Sigmoid colon (tissue), 7 donors: ENCODE results near the gene MUC6. TPM values are rescaled to one million over a fixed set of nuclear protein-coding genes. Genes with fewer than 3 reads are reported as not detected.

ENCODE experiments used
- DNase-seq: peaks from one replicate; pipeline ENCODE4 v3.0.0-alpha.2; 2019
- H3K27ac ChIP-seq, 4 donors: fragments of 200-600 bp; sonication (generic); one replicate each; pipeline ENCODE4 v1.5.1; 2016 to 2019; ENCODE audit warnings: mild to moderate bottlenecking in 1 of 4
- H3K27me3 ChIP-seq, 3 donors: fragments of 200-600 bp; sonication (generic); one replicate each; pipeline ENCODE4 v1.5.1; 2019; ENCODE audit warnings: mild to moderate bottlenecking in 1 of 3
- H3K36me3 ChIP-seq, 4 donors: fragments of 200-600 bp; sonication (generic); one replicate each; pipeline ENCODE4 v1.5.1; 2016 to 2019
- H3K4me1 ChIP-seq, 4 donors: fragments of 200-600 bp; sonication (generic); one replicate each; pipeline ENCODE4 v1.5.1; 2017 to 2019
- H3K4me3 ChIP-seq, 4 donors: fragments of 200-600 bp; sonication (generic); one replicate each; pipeline ENCODE4 v1.5.1; 2017 to 2019; ENCODE audit warnings: mild to moderate bottlenecking in 2 of 4, moderate library complexity in 1 of 4
- H3K9me3 ChIP-seq, 4 donors: fragments of 200-600 bp in 3 of 4; sonication (generic) in 3 of 4; one replicate each; pipeline versions ENCODE4 v1.5.1 to v1.6.1; 2013 to 2019
- CTCF ChIP-seq, 4 experiments: fragments of 450-650 bp in 3 of 4; fragments of 200-600 bp in 1 of 4; IDR thresholded peaks; one replicate each; pipeline ENCODE4 v1.5.1; 2016 to 2019; ENCODE audit warnings: antibody characterized with exemption in 4 of 4, mild to moderate bottlenecking in 3 of 4, moderate library complexity in 2 of 4
- EP300 ChIP-seq, 4 donors: sonication (generic); formaldehyde crosslinking; IDR thresholded peaks; one replicate each; pipeline ENCODE4 v1.6.1; 2017; ENCODE audit warnings: antibody characterized with exemption in 4 of 4
- POLR2A ChIP-seq, 2 donors: fragments of 450-650 bp; IDR thresholded peaks; one replicate each; pipeline ENCODE4 v1.6.1; 2016; ENCODE audit warnings: antibody characterized with exemption in 2 of 2, mild to moderate bottlenecking in 2 of 2, moderate library complexity in 2 of 2
- POLR2AphosphoS5 ChIP-seq, 4 donors: sonication (generic); formaldehyde crosslinking; IDR thresholded peaks; one replicate each; pipeline ENCODE4 v1.6.1; 2017; ENCODE audit warnings: antibody characterized with exemption in 4 of 4
- WGBS, 2 donors: extraction: QIAGEN DNeasy Blood & Tissue Kit; methylation state at CpG; one replicate each; pipeline ENCODE4 v1.1.7; 2013; 5-methylcytosine and 5-hydroxymethylcytosine counted together
- intact Hi-C: fragments of 100-400 bp; cut with DNase I; formaldehyde crosslinking; loops from one replicate; pipeline ENCODE4 v1.15.1; 2023
- polyA plus RNA-seq, 3 donors: library from polyadenylated mRNA; stranded (reverse); fragments of 200-250 nt; gene quantifications; one replicate each; pipeline ENCODE4 v1.2.3, GENCODE V29; 2013
- total RNA-seq, 4 donors: library from RNA; depleted of rRNA; stranded (reverse); fragments of >200 nt; gene quantifications; one replicate each; pipeline ENCODE4 v1.1.0, GENCODE V29; 2016
- donor health status: healthy with polysubstance abuse.
- donor health status: Bipolar disorder and iron deficiency.
- donor health status: healthy.

The MUC6 gene
- total and polyA plus RNA-seq, 7 donors = under 0.01 to 0.04 TPM; not detected in 5

- Histone ChIP-seq H3K4me1 (no peaks in the 10 kb centered on the region), H3K36me3 (peaks cover 9 to 94% (median 65%) of the 10 kb centered on the region in 4 donors), H3K4me3 (no peak overlapping the region), H3K9me3 (no peaks in the 10 kb centered on the region), H3K27ac (no peak overlapping the region), H3K27me3 (no peaks in the 10 kb centered on the region)
- intact Hi-C loops = no loop called here
- DNase-seq = no peak
- TF ChIP-seq POLR2A (IDR thresholded peaks at IDR 0.05) (no peak), EP300 (IDR thresholded peaks at IDR 0.05) (no peak), POLR2AphosphoS5 (IDR thresholded peaks at IDR 0.05) (no peak), CTCF (IDR thresholded peaks at IDR 0.05) (no peak)
- 92 to 95% methylated on average over 13 of the region's 13 CpGs for WGBS, 2 donors
Observed at GRCh38 chr11:1006762-1007161, 29.8 kb downstream of the MUC6 start.

- H3K27ac ChIP-seq = no peak overlapping the region
- peak; percentile 83 for DNase-seq
- no peaks in the 10 kb centered on the region for H3K27me3 ChIP-seq
- H3K4me1 ChIP-seq = no peaks in the 10 kb centered on the region
- TF ChIP-seq POLR2AphosphoS5 (IDR thresholded peaks at IDR 0.05) (no peak), CTCF (IDR thresholded peaks at IDR 0.05) (no peak), EP300 (IDR thresholded peaks at IDR 0.05) (no peak), POLR2A (IDR thresholded peaks at IDR 0.05) (no peak)
- intact Hi-C loops = no loop called here
- peaks cover 2 to 94% (median 62%) of the 10 kb centered on the region in 4 donors for H3K36me3 ChIP-seq
- 85 to 86% methylated on average over 21 of the region's 21 CpGs for WGBS, 2 donors
- no peaks in the 10 kb centered on the region for H3K9me3 ChIP-seq
- no peak overlapping the region for H3K4me3 ChIP-seq
Observed at GRCh38 chr11:1005928-1006327, 30.6 kb downstream of the MUC6 start.

GRCh38 chr11:1003159-1003558 is 33.4 kb downstream of the MUC6 start:
- Histone ChIP-seq H3K9me3 (no peaks in the 10 kb centered on the region), H3K27me3 (no peaks in the 10 kb centered on the region), H3K4me3 (no peak overlapping the region), H3K27ac (no peak overlapping the region), H3K4me1 (no peaks in the 10 kb centered on the region), H3K36me3 (peaks cover 5 to 83% (median 41%) of the 10 kb centered on the region in 4 donors)
- 93 to 96% methylated on average over 20 of the region's 20 CpGs for WGBS, 2 donors
- DNase-seq = no peak
- intact Hi-C loops = no loop called here
- TF ChIP-seq EP300 (IDR thresholded peaks at IDR 0.05) (no peak), POLR2A (IDR thresholded peaks at IDR 0.05) (no peak), CTCF (IDR thresholded peaks at IDR 0.05) (no peak), POLR2AphosphoS5 (IDR thresholded peaks at IDR 0.05) (no peak)

- Histone ChIP-seq H3K36me3 (peaks cover 5 to 82% (median 36%) of the 10 kb centered on the region in 4 donors), H3K4me1 (no peaks in the 10 kb centered on the region), H3K4me3 (no peak overlapping the region), H3K9me3 (no peaks in the 10 kb centered on the region), H3K27me3 (no peaks in the 10 kb centered on the region), H3K27ac (no peak overlapping the region)
- intact Hi-C loops = no loop called here
- no peak for TF ChIP-seq EP300 (IDR thresholded peaks at IDR 0.05)
- WGBS, 2 donors = 96% methylated on average over 20 of the region's 20 CpGs
- no peak for DNase-seq
Observed at GRCh38 chr11:1002406-1002984, 34.0 kb downstream of the MUC6 start.

DNA sequence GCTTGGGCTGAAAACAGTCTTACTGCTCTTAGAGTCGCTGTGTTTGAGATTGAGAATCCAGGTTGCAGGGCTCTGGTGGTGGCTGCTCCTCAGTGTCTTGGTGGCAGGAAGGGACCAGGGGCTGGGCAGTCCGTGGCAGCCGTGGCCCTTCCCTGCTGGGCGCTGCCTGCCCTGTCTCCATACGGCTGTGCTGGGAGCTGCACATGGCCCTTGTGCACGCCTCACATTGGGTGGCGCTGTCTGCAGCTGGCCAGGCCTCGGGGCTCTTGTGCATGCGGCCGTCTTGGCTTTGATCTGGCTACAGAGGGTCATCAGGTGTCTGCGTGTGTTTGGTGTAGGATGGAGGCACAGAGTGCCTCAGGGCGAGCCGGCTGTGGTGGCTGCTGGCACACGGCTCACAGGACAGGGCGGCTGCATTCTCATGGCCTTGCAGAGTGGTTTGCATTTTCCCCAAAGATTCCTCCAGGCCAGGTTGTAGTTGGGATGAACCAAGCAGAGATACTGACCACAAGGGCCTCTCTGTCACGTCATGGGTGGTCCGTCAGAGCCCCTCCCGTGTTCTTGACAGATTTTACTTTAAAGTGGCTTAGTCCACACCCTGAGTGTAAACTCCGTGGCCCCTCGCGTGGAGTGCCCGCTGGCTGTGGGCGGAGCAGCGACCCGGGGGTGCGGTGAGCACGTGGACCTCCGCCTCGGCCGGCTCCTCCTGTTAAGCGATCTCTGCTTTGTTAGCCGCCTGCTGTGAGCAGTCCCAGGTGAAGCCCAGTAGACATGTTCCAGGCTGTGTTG is 34.7 kb downstream of the MUC6 start:
- no peak for TF ChIP-seq EP300 (IDR thresholded peaks at IDR 0.05)
- no peak for TF ChIP-seq POLR2A (IDR thresholded peaks at IDR 0.05)
- TF ChIP-seq POLR2AphosphoS5 (IDR thresholded peaks at IDR 0.05) = no peak
- TF ChIP-seq CTCF (IDR thresholded peaks at IDR 0.05) = no peak
- Histone ChIP-seq H3K36me3 (peaks cover 5 to 81% (median 33%) of the 10 kb centered on the region in 4 donors), H3K4me1 (no peaks in the 10 kb centered on the region), H3K27me3 (no peaks in the 10 kb centered on the region), H3K9me3 (no peaks in the 10 kb centered on the region), H3K27ac (no peak overlapping the region), H3K4me3 (no peak overlapping the region)
- DNase-seq = no peak
- intact Hi-C loops = no loop called here
- WGBS, 2 donors = 94 to 95% methylated on average over 32 of the region's 32 CpGs
